ENCODE measurements around the gene DPYD.

DPYD gene

DNA sequence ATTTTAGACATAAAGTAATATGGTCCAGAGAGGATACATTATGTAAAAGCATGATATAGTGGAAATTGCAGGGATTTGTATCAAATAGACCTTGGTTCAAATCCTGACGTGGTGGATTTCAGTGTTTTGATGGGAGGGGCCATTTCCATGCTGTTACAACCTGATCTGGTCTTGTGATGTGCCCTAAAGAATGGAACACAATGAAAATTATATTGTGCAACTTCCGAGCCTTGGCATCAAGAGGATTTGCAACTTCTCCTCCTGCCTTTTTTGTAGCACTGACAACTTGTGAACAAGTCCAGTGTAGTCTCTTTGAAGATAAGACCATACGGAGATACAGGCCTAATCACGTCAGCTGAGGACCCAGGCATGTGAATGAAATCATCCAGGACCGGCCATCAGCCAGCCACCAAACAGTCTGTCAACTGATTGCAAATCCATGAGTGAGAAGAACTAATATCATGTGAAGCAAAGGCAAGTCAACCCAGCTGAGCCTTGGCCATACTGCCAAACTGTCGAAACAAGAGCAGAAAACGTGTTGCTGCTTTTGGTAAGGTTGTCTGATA, 412.1 kb downstream of the DPYD start:
- no peak for DNase-seq

GRCh38 chr1:97507863-97508262, 413.0 kb downstream of the DPYD start:
- DNase-seq: peak; percentile 5

DNA sequence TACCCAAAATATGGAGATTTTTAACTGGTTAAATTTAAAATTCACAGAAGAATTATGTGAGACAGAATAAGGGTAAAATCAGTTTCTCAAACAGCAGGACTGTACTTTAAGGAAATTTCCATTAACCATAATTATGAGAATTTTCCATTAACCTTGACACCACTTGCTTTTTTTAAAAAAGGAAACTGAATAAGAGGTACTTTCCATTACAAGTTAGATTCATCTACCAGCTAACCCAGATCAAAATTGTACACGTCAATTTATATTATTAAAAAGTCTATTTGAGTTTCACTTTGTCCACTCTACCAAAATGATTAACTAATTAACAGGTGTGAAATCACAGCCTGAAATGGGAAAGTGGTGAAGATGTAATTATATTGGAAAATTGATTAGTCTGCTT, 414.5 kb downstream of the DPYD start:
- no peak for DNase-seq

DNA sequence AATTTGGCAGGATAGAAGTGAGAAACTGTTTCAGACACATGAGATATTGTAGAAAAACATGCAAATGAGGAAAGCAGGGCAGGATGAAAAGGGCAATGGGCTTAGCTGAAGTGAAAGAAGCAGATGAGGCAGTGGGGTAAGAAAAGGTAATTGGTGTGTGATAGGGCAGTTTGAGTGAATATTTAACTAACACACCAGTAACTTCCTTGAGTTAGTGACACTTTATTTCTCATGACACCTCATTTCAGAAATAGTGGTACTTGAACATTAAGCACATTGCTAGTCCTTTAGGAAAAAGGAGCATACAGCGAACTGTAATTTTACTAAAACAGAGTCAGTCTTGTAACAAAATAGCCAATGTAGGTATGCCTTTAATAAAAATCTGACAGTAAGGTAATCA, 415.0 kb downstream of the DPYD start:
- DNase-seq: no peak

- DNase-seq: no peak
Measured at GRCh38 chr1:97505289-97505688, 415.5 kb downstream of the DPYD start.

DNA sequence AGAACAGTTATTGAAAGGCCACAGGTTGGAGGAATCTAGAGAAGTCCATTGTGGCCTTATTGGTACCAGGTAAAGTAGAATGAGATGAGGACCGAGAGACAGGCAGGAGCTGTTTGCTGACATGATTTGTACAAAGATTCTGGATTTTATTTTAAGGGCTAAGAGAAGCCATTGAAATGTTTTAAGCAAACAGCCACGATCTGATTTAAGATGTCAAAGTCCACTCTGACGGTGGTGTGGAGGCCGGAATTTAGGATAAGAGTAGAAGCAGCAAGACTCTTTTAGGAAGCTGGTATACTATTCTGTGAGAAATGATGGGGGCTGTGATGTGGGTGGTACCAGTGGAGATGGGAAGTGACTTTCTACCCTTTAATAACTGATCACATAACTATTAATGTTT, 418.5 kb downstream of the DPYD start:
- DNase-seq: no peak

DNA sequence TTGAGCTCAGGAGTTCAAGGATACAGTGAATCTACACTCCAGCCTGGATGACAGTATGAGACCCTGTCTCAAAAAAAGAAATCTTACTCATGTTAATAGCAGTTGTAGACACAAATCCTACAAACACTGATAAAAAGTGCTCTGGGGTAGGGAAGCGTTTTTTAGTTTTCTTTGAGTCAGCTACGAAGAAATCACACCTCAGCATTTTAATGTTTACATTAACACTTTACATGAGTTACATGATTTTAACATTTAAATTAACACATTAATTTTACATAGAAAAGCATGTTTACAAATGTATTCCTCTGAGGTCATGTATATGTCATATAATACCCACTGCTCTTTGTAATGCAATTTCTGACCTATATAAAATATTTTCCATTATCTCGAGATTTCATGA, 419.2 kb downstream of the DPYD start:
- DNase-seq: no peak

GRCh38 chr1:97500760-97501159, 420.1 kb downstream of the DPYD start:
- DNase-seq: peak; percentile 0

- no peak for DNase-seq
Measured at GRCh38 chr1:97499667-97500066, 421.2 kb downstream of the DPYD start.

GRCh38 chr1:97489834-97490233, 431.0 kb downstream of the DPYD start:
- peak; percentile 25 for DNase-seq

DNA sequence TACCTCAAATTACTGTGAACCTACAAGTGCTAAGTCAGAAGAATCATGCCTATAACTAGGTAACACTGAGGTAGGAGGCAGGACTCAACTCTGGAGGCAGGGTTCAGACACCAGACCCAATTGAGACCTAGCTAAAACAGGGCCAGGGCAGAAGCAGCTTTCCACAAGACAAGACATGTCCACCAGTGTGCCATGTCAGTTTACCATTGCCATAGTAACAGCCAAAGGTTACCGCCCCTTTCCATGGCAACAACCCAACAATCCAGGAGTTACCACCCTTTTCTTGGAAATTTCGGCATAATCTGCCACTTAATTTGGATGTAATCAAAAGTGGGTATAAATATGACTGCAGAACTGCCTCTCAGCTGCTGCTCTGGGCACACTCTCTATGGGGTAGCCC, 432.3 kb downstream of the DPYD start:
- DNase-seq: no peak

DNA sequence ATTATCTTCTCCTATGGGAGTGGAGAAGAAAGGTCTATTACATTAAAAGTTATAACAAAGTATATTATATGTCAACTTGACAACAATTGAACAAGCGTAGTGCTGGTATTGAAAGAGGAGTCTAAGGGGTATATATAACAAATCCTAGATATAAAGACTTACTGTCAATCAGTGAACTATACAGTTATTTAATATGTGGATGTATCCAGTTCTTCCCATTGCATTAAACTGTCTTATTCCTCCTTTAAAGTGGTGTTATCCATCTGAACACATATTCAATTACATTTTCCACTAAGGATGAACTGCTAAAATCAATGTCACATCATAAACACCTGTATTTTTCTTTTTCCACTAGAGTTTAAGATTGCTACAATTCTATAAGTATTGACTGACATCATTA, 438.8 kb downstream of the DPYD start:
- no peak for DNase-seq

- no peak for DNase-seq
Measured at GRCh38 chr1:97467445-97467844, 453.4 kb downstream of the DPYD start.

DNA sequence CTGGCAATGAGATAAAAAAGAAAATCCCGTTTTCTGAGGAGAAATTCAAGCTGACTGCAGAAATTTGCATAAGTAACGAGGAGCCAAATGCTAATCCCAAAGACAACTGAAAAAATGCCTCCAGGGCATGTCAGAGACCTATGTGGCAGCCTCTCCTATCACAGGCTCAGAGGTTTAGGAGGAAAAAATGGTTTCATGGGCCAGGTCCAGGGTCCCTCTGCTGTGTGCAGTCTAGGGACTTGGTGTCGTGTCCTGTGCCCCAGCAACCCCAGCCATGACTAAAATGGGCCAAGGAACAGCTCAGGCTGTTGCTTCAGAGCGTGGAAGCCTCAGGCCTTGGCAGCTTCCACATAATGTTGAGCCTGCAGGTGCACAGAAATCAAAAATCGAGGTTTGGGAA, 456.5 kb downstream of the DPYD start:
- DNase-seq: no peak

DNA sequence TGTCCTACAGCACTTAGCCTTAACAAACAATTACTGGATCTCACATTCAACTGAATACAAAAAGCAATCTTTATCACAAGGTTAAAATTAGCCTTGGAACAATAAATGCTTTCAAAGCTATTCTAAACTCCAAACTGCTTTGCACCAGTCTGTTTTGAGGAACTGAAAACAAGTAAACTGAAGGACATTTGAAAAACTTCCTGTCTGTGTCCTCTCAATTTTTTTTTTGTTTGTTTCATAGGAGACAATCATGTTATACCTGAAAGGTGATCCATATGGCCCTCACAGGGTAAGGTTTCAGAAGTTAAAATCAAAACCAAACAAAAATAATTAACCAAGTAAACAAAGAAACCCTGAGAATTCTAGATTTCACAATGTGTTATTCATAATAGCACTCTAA, 459.1 kb downstream of the DPYD start:
- DNase-seq: no peak

DNA sequence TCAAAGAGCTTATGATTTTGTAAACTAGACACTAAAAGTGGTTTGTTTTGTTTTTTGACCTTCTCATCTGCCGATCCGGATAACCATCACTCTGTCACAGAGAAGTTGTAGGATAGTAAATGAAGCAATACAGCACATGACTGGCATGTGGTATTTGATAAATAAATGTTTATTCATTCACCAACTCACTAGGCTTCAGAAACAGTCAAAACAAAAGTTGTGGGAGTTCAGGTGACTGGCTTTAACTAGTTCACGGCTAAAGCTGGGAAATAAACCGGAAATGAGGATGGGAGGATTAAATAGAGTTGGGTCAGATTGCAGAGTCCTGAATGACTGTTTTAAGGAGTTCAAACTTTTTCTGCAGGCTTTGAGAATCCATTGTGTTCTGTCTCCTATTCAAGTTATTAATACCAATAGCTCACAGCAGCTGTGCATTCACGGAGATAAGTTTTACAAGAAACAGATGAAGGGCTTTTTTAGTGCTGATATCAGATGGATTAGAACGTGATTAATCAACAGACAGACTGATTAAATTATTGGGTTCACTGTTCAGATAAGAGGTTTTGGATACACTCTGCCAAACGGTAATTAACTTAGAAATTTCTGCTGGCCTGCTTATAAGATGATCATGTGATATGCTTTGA, 463.3 kb downstream of the DPYD start:
- DNase-seq: no peak

GRCh38 chr1:97451944-97452343, 468.9 kb downstream of the DPYD start:
- no peak for DNase-seq

DNA sequence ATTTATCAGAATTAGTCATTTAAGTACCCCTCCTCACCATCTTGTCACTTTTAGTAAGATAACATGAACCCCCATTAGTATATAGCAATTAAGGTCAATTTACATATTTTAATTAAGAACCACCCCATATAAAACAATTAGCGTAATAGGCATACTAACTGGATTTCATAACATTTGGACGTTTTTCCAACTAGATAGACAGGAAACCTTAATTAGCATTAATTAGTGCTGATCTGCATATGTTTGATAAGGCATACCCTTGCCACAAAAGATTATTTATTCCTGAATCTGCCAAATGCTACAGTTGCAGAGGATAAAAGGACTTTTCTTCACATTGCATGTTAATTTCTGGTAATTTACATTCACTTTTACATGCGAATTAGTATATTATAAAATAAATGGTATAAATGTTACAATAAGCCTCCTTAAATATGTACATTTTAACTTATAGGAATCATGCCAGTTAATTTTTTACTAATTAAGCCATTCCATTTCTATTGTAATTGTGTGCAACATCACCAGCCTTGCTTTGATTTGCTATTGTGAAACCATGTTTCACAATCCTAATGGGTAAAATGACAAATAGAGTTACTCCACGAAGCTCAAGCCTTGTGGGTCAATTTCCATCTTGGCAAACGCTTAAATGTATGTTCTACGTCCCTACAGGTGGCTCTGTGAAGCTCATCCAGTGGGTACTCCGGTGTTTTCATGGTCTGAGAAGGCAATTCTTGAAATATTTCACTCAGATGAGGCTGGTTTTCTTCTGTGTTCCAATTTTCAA, 469.6 kb downstream of the DPYD start:
- no peak for DNase-seq

DNA sequence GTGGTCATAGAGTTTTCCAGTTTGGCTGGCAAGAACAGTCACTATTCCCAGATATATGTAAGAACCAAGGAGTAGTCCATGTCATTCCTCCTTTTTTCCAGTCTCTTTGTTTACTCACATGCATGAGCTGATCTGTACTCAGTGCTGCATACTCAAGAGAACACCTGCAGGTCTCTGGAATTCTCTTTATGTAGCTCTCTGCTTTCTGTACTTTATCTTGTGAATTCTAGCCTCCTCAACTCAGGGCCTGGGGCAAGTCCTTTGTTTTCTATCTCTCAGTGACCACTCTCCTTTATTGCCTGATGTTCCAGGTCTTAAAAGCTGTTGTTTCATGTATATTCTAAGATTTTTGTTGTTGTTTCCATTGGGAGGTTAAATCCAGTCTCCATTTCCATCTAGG, 478.9 kb downstream of the DPYD start:
- no peak for DNase-seq

- DNase-seq: no peak
Measured at GRCh38 chr1:97433824-97434177, 487.0 kb downstream of the DPYD start.

DNA sequence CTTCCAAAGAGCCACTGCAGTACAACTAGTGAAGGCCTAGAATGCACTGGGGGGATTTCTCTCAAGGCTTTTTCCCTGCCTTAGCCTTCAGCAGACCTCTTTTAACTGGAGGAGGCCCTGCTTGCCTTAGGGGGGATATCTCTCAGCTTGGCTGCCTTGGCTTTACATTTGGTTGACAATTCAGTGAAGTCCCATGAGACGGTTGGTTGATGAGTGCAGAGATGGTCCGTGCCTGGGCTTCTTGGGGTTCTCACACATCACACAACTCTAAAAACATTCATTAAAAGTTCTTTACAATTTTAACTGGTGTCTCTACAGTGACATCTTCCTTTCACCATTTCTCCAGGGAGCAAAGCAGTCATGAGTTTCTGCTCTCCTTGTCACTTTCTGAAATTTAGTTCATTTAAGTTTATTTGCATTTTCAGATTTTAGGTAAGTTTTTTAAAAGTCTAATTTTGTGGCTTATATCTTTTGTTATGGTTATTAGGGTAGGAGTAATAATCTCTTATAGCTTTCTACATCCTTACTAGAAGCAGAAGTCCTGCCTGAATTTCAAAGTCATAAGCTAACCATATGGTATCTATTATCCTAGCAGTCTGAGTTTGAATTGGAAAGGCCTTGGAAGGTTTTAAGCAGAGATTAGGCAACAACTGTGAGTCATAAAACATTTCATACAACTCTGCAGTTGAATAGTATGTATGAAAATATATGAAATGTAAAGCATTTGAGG, 487.6 kb downstream of the DPYD start:
- peak; percentile 92 for DNase-seq

GRCh38 chr1:97427371-97427770, 493.5 kb downstream of the DPYD start:
- DNase-seq: no peak

GRCh38 chr1:97424209-97424608, 496.6 kb downstream of the DPYD start:
- DNase-seq: no peak

GRCh38 chr1:97423403-97423802, 497.4 kb downstream of the DPYD start:
- DNase-seq: no peak
